Measurements from ENCODE around the gene HPS4. TPM values are rescaled to one million over a fixed set of nuclear protein-coding genes. Genes with fewer than 3 reads are reported as not detected.
"Not testable (repeated sequence)": the region's sequence is repeated elsewhere in the genome, so short reads cannot be mapped to it uniquely, and the experiment has no call there.

HPS4 gene
- total RNA-seq, 1 donor from 2014 or later, result 44.5 TPM

DNA sequence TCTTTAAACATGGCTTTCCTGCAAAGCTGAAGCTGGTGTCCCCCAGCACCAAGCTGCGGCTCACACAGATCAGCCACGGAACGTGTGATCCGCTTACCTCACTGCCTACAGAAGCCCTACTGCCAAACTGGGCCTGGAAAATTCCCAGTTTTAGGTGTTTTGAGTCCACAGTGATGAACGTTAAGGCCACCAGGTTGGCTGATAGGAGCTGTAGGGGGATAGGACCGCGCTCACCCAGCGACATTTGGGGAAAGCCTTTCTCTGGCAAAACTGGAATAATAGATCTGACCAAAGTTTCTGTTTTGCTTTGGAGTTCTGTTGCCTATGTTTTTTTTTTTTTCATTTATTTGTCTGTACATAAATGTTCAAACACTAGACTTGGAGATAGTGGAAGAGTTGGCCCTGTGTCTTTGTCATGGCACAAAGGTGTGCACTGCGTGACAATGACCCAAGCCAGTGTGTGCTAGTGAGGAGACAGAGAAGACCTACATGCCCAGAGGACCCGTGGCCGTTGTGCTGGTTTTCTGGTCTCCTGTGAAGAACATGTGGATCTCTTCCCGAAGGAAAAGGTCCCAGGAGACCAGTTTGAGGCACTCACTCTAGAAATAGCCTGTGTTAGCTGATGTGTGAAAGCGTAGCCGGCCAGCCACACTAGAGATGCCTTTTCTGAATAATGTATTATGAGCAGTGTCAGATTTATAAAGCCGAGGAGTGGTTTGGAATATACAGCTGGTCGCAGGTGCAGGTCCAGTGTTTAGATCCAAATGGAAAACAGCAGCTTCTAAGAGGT is 39.5 kb downstream of the HPS4 start:
- Mint-ChIP-seq H3K4me1 (ENCODE audit: low read depth) (peaks cover 8% of the 10 kb centered on the region), H3K27ac (no peak overlapping the region), H3K4me3 (no peak overlapping the region), H3K36me3 (ENCODE audit: low read depth) (peaks cover 23% of the 10 kb centered on the region), H3K27me3 (ENCODE audit: insufficient read depth) (no peaks in the 10 kb centered on the region), H3K9me3 (no peaks in the 10 kb centered on the region)
- no peak for DNase-seq (ENCODE audit: low spot score)
- intact Hi-C loops (cut with micrococcal nuclease), result no loop called here

DNA sequence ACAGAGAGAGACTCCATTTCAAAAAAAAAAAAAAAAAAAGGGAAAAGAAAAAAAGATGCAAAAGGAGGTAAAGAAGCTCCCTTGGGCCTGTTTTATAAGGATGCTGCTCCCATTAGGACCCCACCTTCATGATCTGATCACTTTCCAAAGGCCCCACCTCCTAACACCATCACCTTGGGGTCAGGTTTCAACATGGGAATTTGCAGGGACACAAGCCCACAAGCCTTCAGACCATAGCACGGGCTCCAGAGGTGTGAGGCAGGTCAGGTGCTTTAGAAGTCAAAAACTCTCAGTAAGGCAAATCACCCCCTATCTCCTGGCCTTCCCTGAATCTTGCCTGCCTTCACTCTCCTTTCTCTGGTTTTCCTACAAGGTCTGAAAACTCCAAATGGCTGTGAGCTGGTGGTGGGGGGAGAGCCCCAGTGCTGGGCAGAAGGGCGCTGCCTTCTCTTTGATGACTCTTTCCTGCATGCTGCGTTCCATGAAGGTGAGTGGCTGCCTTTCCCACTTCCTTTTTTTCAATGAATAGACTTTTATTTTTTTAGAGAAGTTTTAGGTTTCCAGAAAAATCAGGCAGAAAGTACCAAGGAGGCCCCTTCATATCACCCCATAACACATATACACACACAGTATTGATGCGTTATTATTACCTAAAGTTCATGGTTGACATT is 41.4 kb downstream of the HPS4 start:
- H3K27ac Mint-ChIP-seq, result no peak overlapping the region

DNA sequence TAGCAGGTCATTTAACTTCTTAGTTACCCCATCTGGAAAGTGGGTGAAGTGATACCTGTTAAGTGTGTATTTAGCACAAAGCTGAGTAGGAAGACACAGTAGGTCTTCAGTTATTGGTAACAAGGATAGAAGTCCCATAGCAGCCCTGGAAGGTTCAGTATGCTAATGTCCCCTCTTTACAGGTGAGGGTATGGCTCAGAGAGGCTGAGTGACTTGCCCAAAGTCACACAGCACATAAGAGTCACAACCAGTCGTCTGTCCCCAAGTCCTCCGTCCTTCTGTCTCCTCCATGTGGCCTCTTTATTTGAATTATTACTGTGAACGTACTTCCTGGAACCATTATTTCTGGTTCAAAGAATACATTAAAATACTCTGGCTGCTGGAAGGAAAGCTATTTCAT is 44.0 kb downstream of the HPS4 start:
- H3K36me3 Mint-ChIP-seq (ENCODE audit: low read depth), result peaks cover 41% of the 10 kb centered on the region
- H3K9me3 Mint-ChIP-seq, result no peaks in the 10 kb centered on the region
- H3K4me1 Mint-ChIP-seq (ENCODE audit: low read depth), result peaks cover 42% of the 10 kb centered on the region
- no peak overlapping the region for H3K4me3 Mint-ChIP-seq
- no peak for DNase-seq (ENCODE audit: low spot score)
- no peak overlapping the region for H3K27ac Mint-ChIP-seq
- H3K27me3 Mint-ChIP-seq (ENCODE audit: insufficient read depth), result no peaks in the 10 kb centered on the region
- intact Hi-C loops (cut with micrococcal nuclease), result no loop called here

More for the DNA sequence above, 41.4 kb downstream of the HPS4 start:
- Mint-ChIP-seq H3K27me3 (ENCODE audit: insufficient read depth) (no peaks in the 10 kb centered on the region), H3K36me3 (ENCODE audit: low read depth) (peaks cover 22% of the 10 kb centered on the region), H3K4me1 (ENCODE audit: low read depth) (peaks cover 15% of the 10 kb centered on the region), H3K4me3 (no peak overlapping the region), H3K9me3 (no peaks in the 10 kb centered on the region)
- intact Hi-C loops (cut with micrococcal nuclease), result no loop called here
- no peak for DNase-seq (ENCODE audit: low spot score)

DNA sequence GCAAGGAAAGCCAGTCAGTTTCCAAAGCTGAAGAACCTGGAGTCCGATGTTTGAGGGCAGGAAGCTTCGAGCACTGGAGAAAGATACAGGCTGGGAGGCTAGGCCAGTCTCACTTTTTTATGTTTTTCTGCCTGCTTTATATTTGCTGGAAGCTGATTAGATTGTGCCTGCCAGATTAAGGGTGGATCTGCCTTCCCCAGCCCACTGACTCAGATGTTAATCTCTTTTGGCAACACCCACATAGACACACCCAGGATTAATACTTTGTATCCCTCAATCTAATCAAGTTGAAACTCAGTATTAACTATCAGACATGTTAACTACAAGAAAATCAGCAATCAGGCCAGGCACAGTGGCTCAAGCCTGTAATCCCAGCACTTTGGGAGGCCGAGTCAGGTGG is 44.8 kb downstream of the HPS4 start:
- Mint-ChIP-seq H3K36me3 (ENCODE audit: low read depth) (peaks cover 43% of the 10 kb centered on the region), H3K4me1 (ENCODE audit: low read depth) (peaks cover 45% of the 10 kb centered on the region)
- DNase-seq (ENCODE audit: low spot score); H3K27ac Mint-ChIP-seq; H3K9me3 Mint-ChIP-seq; H3K4me3 Mint-ChIP-seq; intact Hi-C loops (cut with micrococcal nuclease); H3K27me3 Mint-ChIP-seq (ENCODE audit: insufficient read depth): not testable (repeated sequence)

DNA sequence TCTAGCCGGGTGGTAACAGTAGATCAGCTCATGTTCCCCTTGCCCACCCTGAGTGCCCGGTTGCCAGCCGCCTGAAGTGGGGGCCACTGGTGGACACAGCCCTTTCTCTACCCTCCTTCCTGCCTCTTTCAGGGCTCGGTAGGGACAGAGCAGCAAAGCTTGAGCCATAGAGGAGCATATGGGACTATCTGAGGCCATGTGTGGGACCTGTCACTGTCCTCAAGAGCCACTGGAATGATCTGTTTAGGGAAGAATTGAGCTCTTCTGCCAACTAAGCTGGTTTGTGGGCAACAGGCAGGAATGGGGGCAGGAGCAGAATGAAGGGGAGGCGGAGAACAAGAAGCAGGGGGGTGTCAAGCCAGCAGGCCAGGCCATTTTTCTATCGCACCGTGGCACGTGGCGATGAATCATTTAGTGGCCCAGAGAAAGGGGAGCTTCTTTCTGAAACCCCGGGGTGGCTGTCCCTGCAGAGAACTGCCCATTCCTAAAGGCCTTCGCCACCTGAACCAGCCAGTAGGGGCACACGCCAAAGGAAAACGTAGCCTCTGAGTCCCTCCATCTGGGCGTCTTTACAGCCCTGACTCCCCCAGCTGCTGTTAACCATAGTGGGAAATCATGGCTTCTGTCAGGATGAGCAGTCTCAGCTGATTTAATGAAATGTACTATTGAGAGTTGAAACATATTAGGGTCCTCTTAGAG is 45.7 kb downstream of the HPS4 start:
- Mint-ChIP-seq H3K36me3 (ENCODE audit: low read depth) (peaks cover 44% of the 10 kb centered on the region), H3K4me1 (ENCODE audit: low read depth) (peaks cover 48% of the 10 kb centered on the region), H3K9me3 (no peaks in the 10 kb centered on the region), H3K4me3 (no peak overlapping the region), H3K27me3 (ENCODE audit: insufficient read depth) (no peaks in the 10 kb centered on the region), H3K27ac (peak overlapping the region; percentile 35)
- DNase-seq (ENCODE audit: low spot score), result no peak
- intact Hi-C loops (cut with micrococcal nuclease), result no loop called here

DNA sequence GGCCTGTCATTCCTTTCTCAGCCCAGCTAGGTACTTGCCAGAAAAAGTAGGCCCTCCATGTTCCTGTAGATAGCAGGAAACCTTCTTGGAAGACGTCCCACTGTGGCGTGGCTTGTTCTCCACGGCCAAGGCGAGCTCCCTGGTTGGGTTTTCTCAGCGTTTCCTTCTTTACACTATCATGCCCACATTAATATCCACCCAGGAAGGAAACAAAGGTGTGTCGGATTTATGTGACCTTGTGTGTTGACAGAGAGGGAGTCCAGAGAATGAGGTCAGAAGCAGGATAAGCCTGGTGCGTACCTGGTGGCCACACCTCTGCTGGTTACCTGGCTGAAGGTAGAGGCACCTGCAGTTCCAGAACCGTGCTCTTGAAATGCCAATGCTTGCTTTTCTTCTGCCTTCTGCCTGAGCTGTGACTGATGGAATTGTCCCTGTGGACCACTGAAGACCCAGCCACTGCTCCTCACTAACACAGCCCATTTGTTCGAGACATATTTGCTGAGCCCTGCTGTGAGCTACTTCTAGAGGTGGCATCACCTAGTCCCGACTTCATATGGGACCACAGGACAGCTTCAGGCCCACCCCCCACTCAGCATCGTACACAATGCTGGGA is 46.6 kb downstream of the HPS4 start:
- peaks cover 56% of the 10 kb centered on the region for H3K4me1 Mint-ChIP-seq (ENCODE audit: low read depth)
- intact Hi-C loops (cut with micrococcal nuclease), result no loop called here
- no peaks in the 10 kb centered on the region for H3K9me3 Mint-ChIP-seq
- H3K36me3 Mint-ChIP-seq (ENCODE audit: low read depth), result peaks cover 42% of the 10 kb centered on the region
- DNase-seq (ENCODE audit: low spot score), result no peak
- H3K27ac Mint-ChIP-seq, result peak overlapping the region; percentile 59
- H3K27me3 Mint-ChIP-seq (ENCODE audit: insufficient read depth), result no peaks in the 10 kb centered on the region
- no peak overlapping the region for H3K4me3 Mint-ChIP-seq

DNA sequence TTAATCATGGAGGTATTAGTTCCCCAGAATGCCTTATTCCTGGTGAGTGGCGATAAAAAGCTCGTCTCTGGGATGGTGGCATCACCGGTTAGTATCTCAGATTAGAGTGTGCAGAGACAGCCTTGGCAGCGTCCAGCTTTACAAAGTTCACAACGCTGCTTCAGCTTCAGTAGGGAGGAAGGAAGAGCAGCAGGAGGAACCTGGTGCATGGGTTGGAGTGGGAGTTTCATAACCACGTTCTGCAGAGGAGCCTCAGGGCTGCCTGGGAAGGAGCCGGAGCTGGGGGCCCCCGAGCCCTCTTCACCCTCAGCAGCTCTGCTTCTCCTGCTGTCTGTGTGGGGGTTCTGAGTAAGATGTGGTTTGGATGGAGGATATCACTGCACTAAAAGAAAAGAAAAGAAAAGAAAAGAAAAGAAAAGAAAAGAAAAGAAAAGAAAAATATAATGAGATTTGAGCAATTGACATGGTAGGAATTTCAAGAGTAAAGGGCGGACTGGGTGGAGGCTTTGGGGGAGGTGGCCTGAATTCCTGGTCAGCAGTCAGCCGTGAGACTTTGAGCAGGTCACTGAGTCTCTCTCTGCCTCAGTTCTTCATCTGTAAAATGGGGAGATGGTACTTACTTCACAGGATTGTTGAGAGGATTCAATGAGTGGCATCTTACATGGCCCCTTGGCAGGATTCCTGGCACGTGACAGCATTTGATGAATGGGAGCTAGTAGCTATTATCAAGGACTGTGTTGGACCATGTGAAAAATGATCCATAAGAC is 48.1 kb downstream of the HPS4 start:
- intact Hi-C loops (cut with micrococcal nuclease), result no loop called here
- Mint-ChIP-seq H3K4me3 (peak overlapping the region; percentile 57), H3K36me3 (ENCODE audit: low read depth) (peaks cover 39% of the 10 kb centered on the region), H3K27ac (peak overlapping the region; percentile 45), H3K9me3 (no peaks in the 10 kb centered on the region), H3K4me1 (ENCODE audit: low read depth) (peaks cover 65% of the 10 kb centered on the region), H3K27me3 (ENCODE audit: insufficient read depth) (no peaks in the 10 kb centered on the region)
- no peak for DNase-seq (ENCODE audit: low spot score)

DNA sequence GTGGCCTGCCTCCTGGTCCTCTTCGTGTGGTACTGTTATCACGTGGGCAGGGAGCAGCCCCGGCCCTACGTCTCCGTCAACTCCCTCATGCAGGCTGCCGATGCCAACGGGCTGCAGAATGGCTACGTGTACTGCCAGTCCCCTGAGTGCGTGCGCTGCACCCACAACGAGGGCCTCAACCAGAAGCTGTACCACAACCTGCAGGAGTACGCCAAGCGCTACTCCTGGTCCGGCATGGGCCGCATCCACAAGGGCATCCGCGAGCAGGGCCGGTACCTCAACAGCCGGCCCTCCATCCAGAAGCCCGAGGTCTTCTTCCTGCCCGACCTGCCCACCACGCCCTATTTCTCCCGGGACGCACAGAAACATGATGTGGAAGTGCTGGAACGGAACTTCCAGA is 49.8 kb downstream of the HPS4 start:
- H3K36me3 Mint-ChIP-seq (ENCODE audit: low read depth), result peaks cover 43% of the 10 kb centered on the region

DNA sequence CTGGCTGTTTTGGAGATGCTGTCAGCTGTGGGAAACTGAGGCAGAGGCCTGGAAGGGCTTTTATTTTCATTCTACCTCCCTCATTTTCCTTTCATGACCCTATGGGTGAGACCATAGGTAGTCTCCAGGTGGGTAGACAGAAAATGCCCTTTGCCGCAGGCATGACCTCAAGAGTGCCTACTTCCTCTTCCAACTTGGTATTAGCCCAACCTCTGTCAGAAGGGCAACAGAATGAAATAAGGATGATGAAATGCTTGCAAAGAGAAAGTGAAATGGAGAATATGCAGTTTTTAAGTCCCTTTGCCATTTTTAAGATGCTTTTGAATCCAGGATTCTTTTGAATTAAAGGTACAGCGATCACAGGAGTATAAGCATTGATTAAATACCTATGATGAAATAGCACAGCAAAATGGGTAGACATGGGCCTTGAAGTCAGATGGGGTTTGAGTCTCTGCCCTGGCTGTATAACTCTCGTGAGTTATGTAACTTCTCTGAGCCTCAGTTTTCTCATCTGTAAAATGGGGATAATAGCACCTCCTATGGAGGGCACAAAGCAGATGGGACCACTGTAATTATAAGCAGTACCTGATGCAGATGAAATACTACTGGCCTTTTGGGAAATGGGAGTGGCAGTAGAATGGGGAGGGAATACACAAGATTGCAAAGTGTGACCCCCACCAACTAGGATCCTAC is 50.8 kb downstream of the HPS4 start:
- Mint-ChIP-seq H3K27ac (no peak overlapping the region), H3K27me3 (ENCODE audit: insufficient read depth) (peaks cover 4% of the 10 kb centered on the region), H3K4me3 (peak overlapping the region; percentile 15), H3K4me1 (ENCODE audit: low read depth) (peaks cover 82% of the 10 kb centered on the region), H3K9me3 (no peaks in the 10 kb centered on the region), H3K36me3 (ENCODE audit: low read depth) (peaks cover 41% of the 10 kb centered on the region)
- intact Hi-C loops (cut with micrococcal nuclease), result loop anchor here (5.0 kb wide), 1 partner anchor 1485 kb away; the partner anchor contains the start of gene PITPNB
- DNase-seq (ENCODE audit: low spot score), result no peak

More for the DNA sequence above, 49.8 kb downstream of the HPS4 start:
- Mint-ChIP-seq H3K4me1 (ENCODE audit: low read depth) (peaks cover 75% of the 10 kb centered on the region), H3K27ac (no peak overlapping the region), H3K4me3 (no peak overlapping the region), H3K27me3 (ENCODE audit: insufficient read depth) (peaks cover 2% of the 10 kb centered on the region), H3K9me3 (no peaks in the 10 kb centered on the region)
- no peak for DNase-seq (ENCODE audit: low spot score)
- intact Hi-C loops (cut with micrococcal nuclease), result loop anchor here (5.0 kb wide), 1 partner anchor 1483 kb away; the partner anchor contains the start of gene PITPNB

DNA sequence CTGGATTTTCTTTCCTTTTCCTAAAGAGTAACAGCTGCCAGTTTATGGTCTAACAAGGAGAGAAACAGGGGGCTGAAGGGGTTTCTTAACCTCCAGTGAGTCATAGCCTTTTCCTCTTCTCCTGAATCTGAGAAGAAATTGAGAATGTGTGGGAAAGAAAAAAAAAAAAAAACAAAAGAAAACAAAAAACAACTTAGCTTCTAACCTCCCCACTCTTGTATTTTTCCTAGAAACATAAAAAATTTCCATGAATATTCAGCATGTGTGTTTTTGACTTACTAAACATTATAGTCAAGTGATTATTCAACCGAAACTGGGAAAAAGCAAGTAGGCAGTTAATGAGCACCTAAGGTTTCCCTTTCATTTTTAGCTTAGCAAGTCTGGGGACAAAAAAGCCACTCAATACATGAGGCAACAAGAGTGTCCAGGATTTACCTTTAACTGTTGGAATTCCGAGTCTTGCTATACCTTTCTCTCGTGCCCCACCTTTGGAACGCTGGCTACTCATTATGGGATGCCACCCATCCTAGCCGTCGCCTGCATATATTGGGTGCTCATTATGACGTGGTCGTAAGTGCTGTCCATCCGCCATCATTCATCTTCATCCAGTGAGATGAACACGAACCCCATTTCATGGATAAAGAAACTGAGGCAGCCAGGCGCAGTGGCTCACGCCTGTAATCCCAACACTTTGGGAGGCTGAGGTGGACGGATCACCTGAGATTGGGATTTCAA is 52.2 kb downstream of the HPS4 start:
- Mint-ChIP-seq H3K36me3 (ENCODE audit: low read depth) (peaks cover 35% of the 10 kb centered on the region), H3K27ac (peak overlapping the region; percentile 83), H3K9me3 (no peaks in the 10 kb centered on the region), H3K27me3 (ENCODE audit: insufficient read depth) (peaks cover 7% of the 10 kb centered on the region), H3K4me3 (peak overlapping the region; percentile 91), H3K4me1 (ENCODE audit: low read depth) (peaks cover 75% of the 10 kb centered on the region)
- intact Hi-C loops (cut with micrococcal nuclease), result loop anchor here (1.0 to 5.0 kb wide), 8 partner anchors 29 to 1486 kb away; partner anchors contain the start of genes HPS4, PITPNB, SRRD and TPST2
- no peak for DNase-seq (ENCODE audit: low spot score)

DNA sequence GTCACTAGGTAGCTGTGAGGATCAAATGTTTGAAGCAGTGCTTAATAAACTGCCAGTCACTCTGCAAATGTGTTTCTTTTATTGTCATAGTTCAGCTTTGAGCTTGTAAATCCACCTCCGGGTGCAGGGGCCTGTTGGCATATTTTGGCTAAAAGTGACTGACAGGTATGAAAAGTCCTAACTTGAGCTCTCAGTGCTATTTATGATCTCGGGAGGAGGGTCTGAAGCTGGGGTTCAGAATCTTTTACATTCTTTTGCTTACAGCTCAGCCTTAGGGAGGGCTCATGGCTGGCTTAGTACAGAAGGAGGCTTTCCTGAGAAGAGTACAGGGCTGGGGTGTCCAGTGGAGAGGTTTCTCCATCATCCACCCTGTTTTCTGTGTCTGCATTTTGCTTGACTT is 53.0 kb downstream of the HPS4 start:
- H3K36me3 Mint-ChIP-seq (ENCODE audit: low read depth), result peaks cover 28% of the 10 kb centered on the region
- H3K27me3 Mint-ChIP-seq (ENCODE audit: insufficient read depth), result peaks cover 12% of the 10 kb centered on the region
- intact Hi-C loops (cut with micrococcal nuclease), result loop anchor here (2.0 to 5.0 kb wide), 2 partner anchors 30 to 1487 kb away; partner anchors contain the start of gene PITPNB
- H3K4me3 Mint-ChIP-seq, result peak overlapping the region; percentile 91
- H3K27ac Mint-ChIP-seq, result peak overlapping the region; percentile 83
- no peaks in the 10 kb centered on the region for H3K9me3 Mint-ChIP-seq
- DNase-seq (ENCODE audit: low spot score), result no peak
- peaks cover 67% of the 10 kb centered on the region for H3K4me1 Mint-ChIP-seq (ENCODE audit: low read depth)
